ENCODE results near the gene LRRFIP1. TPM values are rescaled to one million over a fixed set of nuclear protein-coding genes. Genes with fewer than 3 reads are reported as not detected.

Gene LRRFIP1
- total RNA-seq, 2 donors from 2014 or later, result 66.1 to 73.1 TPM

DNA sequence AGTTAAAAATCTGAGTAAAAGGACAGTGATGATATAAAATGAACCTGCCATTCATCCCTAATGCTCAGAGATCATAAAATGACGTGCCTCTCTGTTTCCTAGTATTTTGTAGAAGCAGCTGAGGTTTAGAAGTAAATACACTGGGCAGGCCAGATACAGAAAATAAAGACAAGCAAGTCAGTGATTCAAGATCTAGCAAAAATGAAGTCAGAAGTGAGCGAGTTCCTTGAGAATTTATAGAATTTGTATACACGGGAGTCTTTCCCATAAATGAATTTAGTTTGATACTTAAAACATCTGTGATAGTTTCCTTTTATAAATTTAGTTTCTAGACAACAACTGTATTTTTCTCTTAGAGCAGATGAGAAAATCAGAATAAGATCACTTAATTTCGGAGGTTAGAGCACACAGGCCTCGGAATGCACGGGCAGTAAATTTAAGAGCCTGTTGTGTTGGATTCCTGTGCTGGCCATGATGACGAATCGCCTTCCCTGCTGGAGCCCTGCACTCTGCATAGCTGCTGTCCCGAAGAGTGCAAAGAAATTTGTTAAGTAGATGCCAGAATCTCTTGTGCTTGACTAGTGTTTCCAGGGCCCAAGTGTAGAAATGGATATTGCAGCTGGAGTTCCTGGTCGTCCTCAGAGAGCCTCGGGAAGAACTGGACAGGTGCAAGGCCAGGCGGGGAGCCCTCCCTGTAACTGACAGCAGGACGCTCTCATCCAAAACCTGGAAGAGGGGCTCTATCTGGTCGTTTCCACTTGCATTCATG lies 87.5 kb downstream of the LRRFIP1 start:
- Histone ChIP-seq H3K4me1 (replicated peaks) (peaks cover 9% of the 10 kb centered on the region), H3K27me3 (replicated peaks; ENCODE audit: insufficient read depth) (no peaks in the 10 kb centered on the region), H3K9me3 (no peaks in the 10 kb centered on the region), H3K4me3 (peak overlapping the region in 1 of 2 donors; percentile 1), H3K27ac (peak overlapping the region; percentile 56 to 69), H3K36me3 (no peaks in the 10 kb centered on the region)
- intact Hi-C loops (cut with DNase I), result no loop called here
- DNase-seq (ENCODE audit: low spot score), result peak; percentile 55
- TF ChIP-seq POLR2A (IDR thresholded peaks at IDR 0.05) (no peak), POLR2AphosphoS5 (IDR thresholded peaks at IDR 0.05) (no peak)
- TF ChIP-seq, protein P1, sequence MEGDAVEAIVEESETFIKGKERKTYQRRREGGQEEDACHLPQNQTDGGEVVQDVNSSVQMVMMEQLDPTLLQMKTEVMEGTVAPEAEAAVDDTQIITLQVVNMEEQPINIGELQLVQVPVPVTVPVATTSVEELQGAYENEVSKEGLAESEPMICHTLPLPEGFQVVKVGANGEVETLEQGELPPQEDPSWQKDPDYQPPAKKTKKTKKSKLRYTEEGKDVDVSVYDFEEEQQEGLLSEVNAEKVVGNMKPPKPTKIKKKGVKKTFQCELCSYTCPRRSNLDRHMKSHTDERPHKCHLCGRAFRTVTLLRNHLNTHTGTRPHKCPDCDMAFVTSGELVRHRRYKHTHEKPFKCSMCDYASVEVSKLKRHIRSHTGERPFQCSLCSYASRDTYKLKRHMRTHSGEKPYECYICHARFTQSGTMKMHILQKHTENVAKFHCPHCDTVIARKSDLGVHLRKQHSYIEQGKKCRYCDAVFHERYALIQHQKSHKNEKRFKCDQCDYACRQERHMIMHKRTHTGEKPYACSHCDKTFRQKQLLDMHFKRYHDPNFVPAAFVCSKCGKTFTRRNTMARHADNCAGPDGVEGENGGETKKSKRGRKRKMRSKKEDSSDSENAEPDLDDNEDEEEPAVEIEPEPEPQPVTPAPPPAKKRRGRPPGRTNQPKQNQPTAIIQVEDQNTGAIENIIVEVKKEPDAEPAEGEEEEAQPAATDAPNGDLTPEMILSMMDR (IDR thresholded peaks at IDR 0.05), result no peak
- WGBS, result 35% methylated on average over 14 of the region's 14 CpGs

GRCh38 chr2:237715459-237715947 lies 88.1 kb downstream of the LRRFIP1 start:
- H3K4me3 ChIP-seq, result peak overlapping the region in 1 of 2 donors; percentile 1
- no peak for TF ChIP-seq POLR2AphosphoS5 (IDR thresholded peaks at IDR 0.05)
- TF ChIP-seq POLR2A (IDR thresholded peaks at IDR 0.05), result no peak
- TF ChIP-seq, protein P1 (IDR thresholded peaks at IDR 0.05), result no peak
- peak overlapping the region; percentile 56 to 69 for H3K27ac ChIP-seq
- H3K4me1 ChIP-seq (replicated peaks), result peaks cover 9% of the 10 kb centered on the region
- intact Hi-C loops (cut with DNase I), result no loop called here
- DNase-seq (ENCODE audit: low spot score), result no peak
- no peaks in the 10 kb centered on the region for H3K9me3 ChIP-seq
- no peaks in the 10 kb centered on the region for H3K36me3 ChIP-seq
- no peaks in the 10 kb centered on the region for H3K27me3 ChIP-seq (replicated peaks; ENCODE audit: insufficient read depth)
- 27% methylated on average over 13 of the region's 13 CpGs for WGBS

DNA sequence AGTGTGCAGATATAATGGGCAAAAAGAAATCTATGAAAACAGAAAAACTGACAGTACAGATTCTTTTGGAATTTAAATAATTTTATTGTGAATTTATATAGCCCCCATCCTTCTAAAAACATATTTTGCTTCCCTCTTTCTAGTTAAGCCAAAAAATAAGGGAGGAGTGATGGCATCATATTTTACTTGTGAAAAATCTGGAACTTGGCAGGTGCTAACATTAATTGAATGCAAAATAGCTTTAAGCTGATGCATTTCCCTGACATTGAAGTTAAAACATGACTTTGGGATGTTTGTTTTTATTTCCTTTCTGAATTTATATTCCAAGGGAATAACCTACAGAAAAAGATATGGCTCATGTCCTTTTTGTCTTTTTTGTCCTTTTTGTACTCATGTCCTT lies 88.6 kb downstream of the LRRFIP1 start:
- no peak for DNase-seq (ENCODE audit: low spot score)
- intact Hi-C loops (cut with DNase I), result no loop called here
- H3K27ac ChIP-seq, result peak overlapping the region; percentile 56 to 69
- no peak for TF ChIP-seq POLR2A (IDR thresholded peaks at IDR 0.05)
- TF ChIP-seq, protein P1 (IDR thresholded peaks at IDR 0.05), result no peak
- no peak for TF ChIP-seq POLR2AphosphoS5 (IDR thresholded peaks at IDR 0.05)
- no peaks in the 10 kb centered on the region for H3K27me3 ChIP-seq (replicated peaks; ENCODE audit: insufficient read depth)
- H3K9me3 ChIP-seq, result no peaks in the 10 kb centered on the region
- H3K36me3 ChIP-seq, result no peaks in the 10 kb centered on the region
- H3K4me3 ChIP-seq, result no peak overlapping the region
- peaks cover 9% of the 10 kb centered on the region for H3K4me1 ChIP-seq (replicated peaks)

- Histone ChIP-seq H3K27me3 (replicated peaks; ENCODE audit: insufficient read depth) (no peaks in the 10 kb centered on the region), H3K4me3 (no peak overlapping the region), H3K9me3 (no peaks in the 10 kb centered on the region), H3K27ac (peak overlapping the region in 1 of 2 donors; percentile 7), H3K36me3 (no peaks in the 10 kb centered on the region), H3K4me1 (replicated peaks) (peaks cover 9% of the 10 kb centered on the region)
- intact Hi-C loops (cut with DNase I), result no loop called here
- TF ChIP-seq, protein P1 (IDR thresholded peaks at IDR 0.05), result no peak
- TF ChIP-seq POLR2AphosphoS5 (IDR thresholded peaks at IDR 0.05), result no peak
- TF ChIP-seq POLR2A (IDR thresholded peaks at IDR 0.05), result no peak
- 55% methylated on average over 24 of the region's 24 CpGs for WGBS
- no peak for DNase-seq (ENCODE audit: low spot score)
These were observed 90.2 kb downstream of the LRRFIP1 start for GRCh38 chr2:237717366-237718276.

Data from prostate gland (tissue), 2 donors.